OCI-LY3 (cell line): Measurements from ENCODE around the gene CYP3A4.

Experiments
- H2AFZ ChIP-seq: fragments of 200-600, 300-600 bp; shearing (Covaris generic); 2 replicates; pipeline ENCODE4 v1.6.0; 2014; ENCODE audit warnings: antibody characterized with exemption, low read depth, low read length
- H3K27ac ChIP-seq: fragments of 200-600, 300-600 bp; sonication (generic); 2 replicates; pipeline ENCODE4 v1.5.1; 2014; ENCODE audit warnings: mild to moderate bottlenecking, low read length, moderate library complexity, mixed read lengths
- H3K27me3 ChIP-seq: fragments of 200-600, 300-600 bp; sonication (generic); 2 replicates; pipeline ENCODE4 v1.6.1; 2014; ENCODE audit warnings: low read depth, low read length, mixed read lengths
- H3K36me3 ChIP-seq: fragments of 200-600, 300-600 bp; sonication (generic); replicated peaks from 2 replicates; pipeline ENCODE3; 2014; ENCODE audit warnings: low read depth, low read length, mixed read lengths
- H3K4me1 ChIP-seq: fragments of 300-600, 200-600 bp; sonication (generic); 2 replicates; pipeline ENCODE4 v1.6.1; 2014; ENCODE audit warnings: low read length, mixed read lengths
- H3K4me2 ChIP-seq: fragments of 200-600, 300-600 bp; sonication (generic); 2 replicates; pipeline ENCODE4 v1.6.1; 2014; ENCODE audit warnings: low read length, mixed read lengths
- H3K4me3 ChIP-seq: fragments of 300-600, 200-600 bp; sonication (generic); 2 replicates; pipeline ENCODE4 v1.5.1; 2014; ENCODE audit warnings: antibody characterized with exemption, mild to moderate bottlenecking, low read length, moderate library complexity
- H3K79me2 ChIP-seq: fragments of 300-600, 200-600 bp; shearing (Covaris generic); 2 replicates; pipeline ENCODE4 v1.6.1; 2014; ENCODE audit warnings: mild to moderate bottlenecking, low read length, mixed read lengths
- H3K9ac ChIP-seq: fragments of 300-600, 200-600 bp; shearing (Covaris generic); 2 replicates; pipeline ENCODE4 v1.6.0; 2014; ENCODE audit warnings: mild to moderate bottlenecking, low read length, moderate library complexity
- H3K9me3 ChIP-seq: fragments of 200-600, 300-600 bp; shearing (Covaris generic); 2 replicates; pipeline ENCODE4 v1.6.1; 2014; ENCODE audit warnings: low read length, mixed read lengths; ENCODE audit not compliant: insufficient read depth
- H4K20me1 ChIP-seq: fragments of 200-600, 300-600 bp; sonication (generic); 2 replicates; pipeline ENCODE4 v1.6.1; 2016; ENCODE audit warnings: low read length, mixed read lengths; ENCODE audit not compliant: insufficient read depth
- EZH2phosphoT487 ChIP-seq: fragments of 200-600 bp; shearing (Covaris generic); IDR thresholded peaks from 2 replicates; pipeline ENCODE4 v1.6.1; 2018; ENCODE audit warnings: antibody characterized with exemption, mixed run types, low read depth
- TF ChIP-seq, protein P1 (sequence below): fragments of 200-600, 300-600 bp; sonication (generic); IDR thresholded peaks from 2 replicates; pipeline ENCODE4 v1.5.1; 2014; ENCODE audit warnings: antibody characterized with exemption, low read length, low read depth

Gene CYP3A4

DNA sequence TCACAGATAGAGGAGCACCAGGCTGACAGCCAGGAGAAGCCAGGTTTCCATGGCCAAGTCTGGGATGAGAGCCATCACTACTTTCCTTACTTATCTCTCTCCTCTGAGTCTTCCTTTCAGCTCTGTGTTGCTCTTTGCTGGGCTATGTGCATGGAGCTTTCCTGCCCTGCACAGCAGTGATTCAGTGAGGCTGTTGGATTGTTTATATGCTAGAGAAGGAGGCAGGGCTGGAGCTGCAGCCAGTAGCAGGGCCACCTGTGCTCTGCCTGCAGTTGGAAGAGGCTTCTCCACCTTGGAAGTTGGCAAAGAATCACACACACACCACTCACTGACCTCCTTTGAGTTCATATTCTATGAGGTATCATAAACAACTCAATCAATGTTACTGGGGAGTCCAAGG lies at the start of gene CYP3A4:
CYP3A4 (minus strand) TSS at position 178 of the 400 bp plus-strand sequence; CDS start at position 75, 103 bp downstream.
- no peaks in the 10 kb centered on the region for H3K36me3 ChIP-seq
- H3K79me2 ChIP-seq = no peaks in the 10 kb centered on the region
- H3K27ac ChIP-seq = no peak within 1 kb of the TSS
- H3K9me3 ChIP-seq = no peaks in the 10 kb centered on the region
- no peak within 1 kb of the TSS for H3K4me2 ChIP-seq
- H3K4me1 ChIP-seq = no peaks in the 10 kb centered on the region
- no peaks in the 10 kb centered on the region for H4K20me1 ChIP-seq
- TF ChIP-seq EZH2phosphoT487 = no peak
- TF ChIP-seq, protein P1, sequence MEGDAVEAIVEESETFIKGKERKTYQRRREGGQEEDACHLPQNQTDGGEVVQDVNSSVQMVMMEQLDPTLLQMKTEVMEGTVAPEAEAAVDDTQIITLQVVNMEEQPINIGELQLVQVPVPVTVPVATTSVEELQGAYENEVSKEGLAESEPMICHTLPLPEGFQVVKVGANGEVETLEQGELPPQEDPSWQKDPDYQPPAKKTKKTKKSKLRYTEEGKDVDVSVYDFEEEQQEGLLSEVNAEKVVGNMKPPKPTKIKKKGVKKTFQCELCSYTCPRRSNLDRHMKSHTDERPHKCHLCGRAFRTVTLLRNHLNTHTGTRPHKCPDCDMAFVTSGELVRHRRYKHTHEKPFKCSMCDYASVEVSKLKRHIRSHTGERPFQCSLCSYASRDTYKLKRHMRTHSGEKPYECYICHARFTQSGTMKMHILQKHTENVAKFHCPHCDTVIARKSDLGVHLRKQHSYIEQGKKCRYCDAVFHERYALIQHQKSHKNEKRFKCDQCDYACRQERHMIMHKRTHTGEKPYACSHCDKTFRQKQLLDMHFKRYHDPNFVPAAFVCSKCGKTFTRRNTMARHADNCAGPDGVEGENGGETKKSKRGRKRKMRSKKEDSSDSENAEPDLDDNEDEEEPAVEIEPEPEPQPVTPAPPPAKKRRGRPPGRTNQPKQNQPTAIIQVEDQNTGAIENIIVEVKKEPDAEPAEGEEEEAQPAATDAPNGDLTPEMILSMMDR = no peak
- H3K27me3 ChIP-seq = peaks cover 64% of the 10 kb centered on the region
- no peak within 1 kb of the TSS for H3K4me3 ChIP-seq
- no peak within 1 kb of the TSS for H3K9ac ChIP-seq
- H2AFZ ChIP-seq = no peak within 1 kb of the TSS

DNA sequence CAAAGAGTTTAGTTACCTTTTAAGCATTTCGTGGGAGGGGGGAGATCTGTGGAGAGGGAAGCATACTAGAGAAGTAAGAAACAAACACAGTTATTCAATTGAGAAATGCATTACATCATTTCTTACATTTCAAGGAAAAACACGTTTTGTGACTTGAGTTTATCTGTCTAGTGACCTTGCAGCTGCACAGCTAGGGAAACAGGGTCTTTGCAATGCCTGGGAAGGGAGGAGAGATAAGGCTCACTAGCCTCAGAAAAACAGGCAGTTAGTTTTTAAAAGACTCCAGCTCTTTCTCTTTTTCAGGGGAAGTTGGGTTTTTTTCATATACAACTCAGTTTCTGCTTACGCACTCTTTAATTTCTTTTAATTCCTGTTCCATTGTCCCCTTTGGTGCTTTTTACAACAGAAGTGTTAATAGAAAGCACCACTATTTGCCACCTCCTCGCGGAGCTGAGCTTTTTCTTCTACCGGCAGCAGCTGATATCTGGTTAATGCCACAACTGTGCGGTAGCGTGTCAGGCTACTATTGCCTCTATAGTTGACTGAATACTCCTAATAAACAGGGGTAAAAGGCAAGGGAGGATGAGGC lies 49.4 kb upstream of the CYP3A4 start:
- no peak overlapping the region for H2AFZ ChIP-seq
- H3K4me1 ChIP-seq = peaks cover 8% of the 10 kb centered on the region
- H3K27me3 ChIP-seq = peaks cover 8% of the 10 kb centered on the region
- H3K4me2 ChIP-seq = no peak overlapping the region
- no peak overlapping the region for H3K4me3 ChIP-seq
- H3K36me3 ChIP-seq = no peaks in the 10 kb centered on the region
- no peaks in the 10 kb centered on the region for H3K9me3 ChIP-seq
- no peaks in the 10 kb centered on the region for H4K20me1 ChIP-seq
- no peaks in the 10 kb centered on the region for H3K79me2 ChIP-seq
- TF ChIP-seq, protein P1 = no peak
- no peak for TF ChIP-seq EZH2phosphoT487
- no peak overlapping the region for H3K27ac ChIP-seq
- no peak overlapping the region for H3K9ac ChIP-seq

GRCh38 chr7:99831595-99831994 lies 47.6 kb upstream of the CYP3A4 start:
- Histone ChIP-seq H4K20me1 (no peaks in the 10 kb centered on the region), H3K4me2 (no peak overlapping the region), H3K4me3 (no peak overlapping the region), H3K36me3 (no peaks in the 10 kb centered on the region), H3K27me3 (peaks cover 22% of the 10 kb centered on the region), H3K4me1 (no peaks in the 10 kb centered on the region), H2AFZ (no peak overlapping the region), H3K9me3 (no peaks in the 10 kb centered on the region), H3K27ac (no peak overlapping the region), H3K79me2 (no peaks in the 10 kb centered on the region), H3K9ac (no peak overlapping the region)
- TF ChIP-seq, protein P1 = no peak
- no peak for TF ChIP-seq EZH2phosphoT487

- H3K4me2 ChIP-seq = no peak overlapping the region
- H3K79me2 ChIP-seq = no peaks in the 10 kb centered on the region
Measured at GRCh38 chr7:99829524-99830160, 45.7 kb upstream of the CYP3A4 start.

More at GRCh38 chr7:99829524-99830160, 45.7 kb upstream of the CYP3A4 start:
- H2AFZ ChIP-seq = no peak overlapping the region
- H3K4me1 ChIP-seq = no peaks in the 10 kb centered on the region
- peaks cover 41% of the 10 kb centered on the region for H3K27me3 ChIP-seq
- no peak overlapping the region for H3K27ac ChIP-seq
- no peaks in the 10 kb centered on the region for H3K36me3 ChIP-seq
- H3K9ac ChIP-seq = no peak overlapping the region
- H4K20me1 ChIP-seq = no peaks in the 10 kb centered on the region
- no peak overlapping the region for H3K4me3 ChIP-seq
- no peaks in the 10 kb centered on the region for H3K9me3 ChIP-seq
- no peak for TF ChIP-seq EZH2phosphoT487
- TF ChIP-seq, protein P1 = no peak
